Nephron progenitor cell (in vitro differentiated cells): ENCODE results near the gene KCNMA1.

Experiments
- DNase-seq: peaks from one replicate; pipeline ENCODE4 v3.0.0; 2021
- H3K27ac Mint-ChIP-seq: 2 replicates; pipeline ENCODE4 v1.8.0; 2021; ENCODE audit warnings: mild to moderate bottlenecking, moderate library complexity, mixed read lengths
- H3K27me3 Mint-ChIP-seq: 2 replicates; pipeline ENCODE4 v1.8.0; 2021; ENCODE audit warnings: mild to moderate bottlenecking, low read depth, mixed read lengths; ENCODE audit not compliant: poor library complexity
- H3K36me3 Mint-ChIP-seq: 2 replicates; pipeline ENCODE4 v1.8.0; 2021; ENCODE audit warnings: low read depth, mixed read lengths
- H3K4me1 Mint-ChIP-seq: 2 replicates; pipeline ENCODE4 v1.8.0; 2021; ENCODE audit warnings: mixed read lengths
- H3K4me3 Mint-ChIP-seq: 2 replicates; pipeline ENCODE4 v1.8.0; 2021; ENCODE audit warnings: mild to moderate bottlenecking, moderate library complexity, mixed read lengths
- H3K9me3 Mint-ChIP-seq: 2 replicates; pipeline ENCODE4 v1.8.0; 2021; ENCODE audit warnings: mild to moderate bottlenecking, moderate library complexity, mixed read lengths
- TF ChIP-seq, protein P1 (sequence below): fragments of 200-600 bp; sonication (generic); IDR thresholded peaks from 2 replicates; pipeline ENCODE4 v1.5.0; 2021; ENCODE audit warnings: antibody characterized with exemption

KCNMA1 gene

DNA sequence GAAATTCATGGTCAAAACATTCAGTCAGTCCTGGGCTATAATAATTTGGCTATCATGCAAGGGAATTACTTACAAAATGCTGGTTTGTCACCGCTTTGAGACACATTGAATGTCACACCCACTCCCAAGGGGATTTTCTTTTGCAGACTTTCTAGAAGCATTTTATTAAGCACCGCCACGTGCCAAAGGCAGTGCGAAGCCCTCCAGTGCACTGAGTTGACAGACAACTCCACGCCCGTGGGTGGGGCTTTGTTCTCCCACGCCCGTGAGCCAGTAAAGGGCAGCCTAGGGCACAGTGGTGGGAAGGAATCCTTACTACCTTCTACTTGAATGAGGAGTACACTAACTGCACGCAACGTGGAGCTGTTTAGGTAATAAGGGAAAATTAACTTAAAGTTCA is 515.8 kb downstream of the KCNMA1 start:
- Mint-ChIP-seq H3K27ac (no peak overlapping the region), H3K9me3 (no peaks in the 10 kb centered on the region), H3K36me3 (no peaks in the 10 kb centered on the region), H3K27me3 (peaks cover 10% of the 10 kb centered on the region), H3K4me1 (peaks cover 42% of the 10 kb centered on the region), H3K4me3 (no peak overlapping the region)
- DNase-seq: no peak
- TF ChIP-seq, protein P1, sequence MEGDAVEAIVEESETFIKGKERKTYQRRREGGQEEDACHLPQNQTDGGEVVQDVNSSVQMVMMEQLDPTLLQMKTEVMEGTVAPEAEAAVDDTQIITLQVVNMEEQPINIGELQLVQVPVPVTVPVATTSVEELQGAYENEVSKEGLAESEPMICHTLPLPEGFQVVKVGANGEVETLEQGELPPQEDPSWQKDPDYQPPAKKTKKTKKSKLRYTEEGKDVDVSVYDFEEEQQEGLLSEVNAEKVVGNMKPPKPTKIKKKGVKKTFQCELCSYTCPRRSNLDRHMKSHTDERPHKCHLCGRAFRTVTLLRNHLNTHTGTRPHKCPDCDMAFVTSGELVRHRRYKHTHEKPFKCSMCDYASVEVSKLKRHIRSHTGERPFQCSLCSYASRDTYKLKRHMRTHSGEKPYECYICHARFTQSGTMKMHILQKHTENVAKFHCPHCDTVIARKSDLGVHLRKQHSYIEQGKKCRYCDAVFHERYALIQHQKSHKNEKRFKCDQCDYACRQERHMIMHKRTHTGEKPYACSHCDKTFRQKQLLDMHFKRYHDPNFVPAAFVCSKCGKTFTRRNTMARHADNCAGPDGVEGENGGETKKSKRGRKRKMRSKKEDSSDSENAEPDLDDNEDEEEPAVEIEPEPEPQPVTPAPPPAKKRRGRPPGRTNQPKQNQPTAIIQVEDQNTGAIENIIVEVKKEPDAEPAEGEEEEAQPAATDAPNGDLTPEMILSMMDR: no peak

GRCh38 chr10:77120666-77121376 is 516.8 kb downstream of the KCNMA1 start:
- no peak overlapping the region for H3K27ac Mint-ChIP-seq
- DNase-seq: no peak
- H3K4me1 Mint-ChIP-seq: peaks cover 42% of the 10 kb centered on the region
- no peaks in the 10 kb centered on the region for H3K36me3 Mint-ChIP-seq
- TF ChIP-seq, protein P1: no peak
- peaks cover 10% of the 10 kb centered on the region for H3K27me3 Mint-ChIP-seq
- H3K9me3 Mint-ChIP-seq: no peaks in the 10 kb centered on the region
- no peak overlapping the region for H3K4me3 Mint-ChIP-seq

DNA sequence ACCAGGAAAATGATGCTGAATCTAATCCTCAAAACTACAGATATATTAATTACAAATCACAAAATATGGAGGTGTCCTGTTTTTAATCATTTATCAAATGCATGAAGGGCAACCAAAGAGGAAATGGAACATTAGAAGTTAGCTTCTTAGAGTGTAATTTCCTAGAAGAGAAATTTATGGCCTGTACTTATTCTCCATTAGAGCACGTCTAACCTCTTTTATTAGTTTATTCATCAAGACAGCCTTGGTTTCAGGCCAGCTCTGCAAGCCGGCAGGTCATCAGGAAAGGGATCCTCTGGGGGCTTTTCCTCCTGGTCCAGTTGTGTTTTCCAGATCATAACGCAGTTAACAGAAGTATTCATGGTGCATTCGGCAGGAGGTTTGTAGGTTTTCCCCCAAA is 517.6 kb downstream of the KCNMA1 start:
- Mint-ChIP-seq H3K27ac (peak overlapping the region; percentile 80), H3K36me3 (no peaks in the 10 kb centered on the region), H3K4me3 (no peak overlapping the region), H3K9me3 (no peaks in the 10 kb centered on the region), H3K4me1 (peaks cover 39% of the 10 kb centered on the region), H3K27me3 (peaks cover 1% of the 10 kb centered on the region)
- DNase-seq: no peak
- TF ChIP-seq, protein P1: no peak

- Mint-ChIP-seq H3K4me3 (no peak overlapping the region), H3K36me3 (no peaks in the 10 kb centered on the region), H3K4me1 (peaks cover 48% of the 10 kb centered on the region), H3K27ac (no peak overlapping the region), H3K27me3 (no peaks in the 10 kb centered on the region), H3K9me3 (no peaks in the 10 kb centered on the region)
- no peak for DNase-seq
- TF ChIP-seq, protein P1: no peak
These were observed 518.9 kb downstream of the KCNMA1 start for GRCh38 chr10:77118603-77119282.

DNA sequence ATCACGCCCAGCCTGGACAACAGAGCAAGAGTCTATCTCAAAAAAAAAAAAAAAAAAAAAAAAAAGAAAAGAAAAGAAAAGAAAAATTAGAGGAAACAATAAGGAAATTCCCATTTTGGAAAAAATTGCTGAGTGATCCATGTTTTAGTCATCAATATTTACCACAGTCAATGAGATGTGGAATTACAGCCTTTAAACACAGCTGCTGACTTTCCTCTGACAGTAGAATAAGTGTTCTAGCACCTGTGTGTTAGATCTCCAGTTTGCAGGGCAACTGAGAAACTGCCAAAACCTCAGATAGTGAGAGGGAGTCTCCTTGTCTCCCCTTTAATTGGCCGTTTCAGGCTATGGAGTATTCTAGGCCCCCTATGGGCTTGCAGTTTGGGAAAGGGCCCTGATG is 520.1 kb downstream of the KCNMA1 start:
- H3K4me3 Mint-ChIP-seq: no peak overlapping the region
- H3K27ac Mint-ChIP-seq: no peak overlapping the region
- no peak for DNase-seq
- H3K36me3 Mint-ChIP-seq: no peaks in the 10 kb centered on the region
- H3K9me3 Mint-ChIP-seq: no peaks in the 10 kb centered on the region
- H3K4me1 Mint-ChIP-seq: peaks cover 51% of the 10 kb centered on the region
- TF ChIP-seq, protein P1: no peak
- no peaks in the 10 kb centered on the region for H3K27me3 Mint-ChIP-seq

DNA sequence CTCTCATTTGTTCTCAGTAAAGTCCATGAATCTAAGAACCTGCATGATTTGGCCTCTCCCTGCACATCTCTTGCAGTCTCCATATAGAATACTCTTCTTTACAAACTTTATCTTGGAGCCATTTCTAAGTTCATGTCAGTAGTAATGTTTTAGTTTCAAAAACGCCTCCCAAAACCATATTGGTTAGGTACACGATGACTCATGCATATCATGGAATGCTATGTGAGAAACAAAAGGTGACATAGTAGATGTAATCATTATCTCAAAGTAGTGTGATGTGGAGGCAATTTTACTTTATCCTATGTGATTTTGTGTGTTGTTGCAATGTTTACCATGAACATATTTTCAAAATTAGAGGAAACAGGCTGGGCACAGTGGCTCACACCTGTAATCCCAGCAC is 520.7 kb downstream of the KCNMA1 start:
- TF ChIP-seq, protein P1: no peak
- DNase-seq: no peak
- Mint-ChIP-seq H3K4me3 (no peak overlapping the region), H3K4me1 (peaks cover 57% of the 10 kb centered on the region), H3K36me3 (no peaks in the 10 kb centered on the region), H3K9me3 (no peaks in the 10 kb centered on the region), H3K27me3 (no peaks in the 10 kb centered on the region), H3K27ac (no peak overlapping the region)
